GM19324 (cell line): ENCODE data around the gene NEK10.
A peak's percentile ranks its signal among the peaks of the same experiment; 100 is the strongest.
"Not testable (repeated sequence)": the region's sequence is repeated elsewhere in the genome, so short reads cannot be mapped to it uniquely, and the experiment has no call there.

ENCODE experiments used
- ATAC-seq: cut with Tn5 transposase; IDR thresholded peaks from one replicate; pipeline ENCODE4 v1.9.1; 2021; ENCODE audit warnings: mild to moderate bottlenecking, moderate library complexity; ENCODE audit not compliant: unreplicated experiment, low FRiP score

NEK10 gene

GRCh38 chr3:27354588-27355203, 14.5 kb downstream of the NEK10 start:
- ATAC-seq: no peak

GRCh38 chr3:27354161-27354560, 15.0 kb downstream of the NEK10 start:
- no peak for ATAC-seq

- no peak for ATAC-seq
These were observed 16.0 kb downstream of the NEK10 start for GRCh38 chr3:27353221-27353620.

GRCh38 chr3:27352047-27352446, 17.1 kb downstream of the NEK10 start:
- ATAC-seq: no peak

GRCh38 chr3:27349832-27350231, 19.4 kb downstream of the NEK10 start:
- peak; percentile 93 for ATAC-seq

GRCh38 chr3:27345959-27346865, 23.0 kb downstream of the NEK10 start:
- no peak for ATAC-seq

GRCh38 chr3:27345493-27345892, 23.7 kb downstream of the NEK10 start:
- peak; percentile 40 for ATAC-seq

- ATAC-seq: no peak
These were observed 24.1 kb downstream of the NEK10 start for GRCh38 chr3:27345045-27345444.

GRCh38 chr3:27344192-27344591, 25.0 kb downstream of the NEK10 start:
- no peak for ATAC-seq

- no peak for ATAC-seq
These were observed 26.9 kb downstream of the NEK10 start for GRCh38 chr3:27342267-27342666.

- peak; percentile 50 for ATAC-seq
These were observed 28.6 kb downstream of the NEK10 start for GRCh38 chr3:27340534-27340933.

GRCh38 chr3:27335571-27335970, 33.6 kb downstream of the NEK10 start:
- no peak for ATAC-seq

GRCh38 chr3:27333843-27334242, 35.3 kb downstream of the NEK10 start:
- ATAC-seq: no peak

- not testable (repeated sequence) for ATAC-seq
These were observed 40.0 kb downstream of the NEK10 start for GRCh38 chr3:27328982-27329762.

GRCh38 chr3:27326629-27327545, 42.3 kb downstream of the NEK10 start:
- no peak for ATAC-seq

GRCh38 chr3:27326202-27326601, 43.0 kb downstream of the NEK10 start:
- ATAC-seq: no peak

GRCh38 chr3:27325419-27325818, 43.8 kb downstream of the NEK10 start:
- ATAC-seq: no peak

GRCh38 chr3:27324686-27325085, 44.5 kb downstream of the NEK10 start:
- ATAC-seq: no peak

GRCh38 chr3:27323087-27323570, 46.1 kb downstream of the NEK10 start:
- ATAC-seq: no peak

- ATAC-seq: no peak
These were observed 46.5 kb downstream of the NEK10 start for GRCh38 chr3:27322634-27323033.
